ENCODE data around the gene NEK6. TPM values are rescaled to one million over a fixed set of nuclear protein-coding genes. Genes with fewer than 3 reads are reported as not detected.
"Not testable (repeated sequence)": the region's sequence is repeated elsewhere in the genome, so short reads cannot be mapped to it uniquely, and the experiment has no call there.

The NEK6 gene
- total RNA-seq, 6 donors from 2014 or later, result 33.8 to 144 (median 59.7) TPM

DNA sequence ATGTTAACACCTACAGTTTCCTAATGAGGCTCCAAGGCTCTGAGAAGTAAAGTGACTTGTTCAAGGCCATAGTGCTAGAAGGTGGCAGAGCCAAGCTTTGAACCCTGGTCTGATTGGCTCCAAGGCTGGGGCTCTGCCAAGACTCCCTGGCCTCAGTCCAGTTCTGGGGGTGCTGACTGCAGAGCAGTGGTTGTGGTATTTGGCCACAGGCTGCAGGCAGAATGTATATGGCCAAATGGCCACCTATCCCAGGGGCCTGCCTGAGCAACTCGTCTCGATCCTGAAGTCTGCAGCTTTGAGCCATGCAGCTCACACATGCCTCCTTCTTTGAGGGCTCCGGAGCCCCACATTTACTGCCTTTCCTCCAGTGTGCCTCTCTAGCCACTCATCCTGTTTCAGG is 9.7 kb upstream of the NEK6 start:
- H3K4me1 ChIP-seq, result peaks cover 0 to 4% (median 2%) of the 10 kb centered on the region in 4 donors
- ATAC-seq (ENCODE audit: low FRiP score in 2 of 2) (no peak), DNase-seq (no peak)
- no peaks in the 10 kb centered on the region for H3K36me3 ChIP-seq
- no peak overlapping the region for H3K4me3 ChIP-seq
- H3K9me3 ChIP-seq, result no peaks in the 10 kb centered on the region
- no peak overlapping the region for H3K27ac ChIP-seq
- no peaks in the 10 kb centered on the region for H3K27me3 ChIP-seq
- 92% methylated on average over 3 of the region's 3 CpGs; no CpG with 5 or more reads in 1 of the 2 donors for WGBS, 2 donors
- no peak for TF ChIP-seq POLR2A (IDR thresholded peaks at IDR 0.05)

DNA sequence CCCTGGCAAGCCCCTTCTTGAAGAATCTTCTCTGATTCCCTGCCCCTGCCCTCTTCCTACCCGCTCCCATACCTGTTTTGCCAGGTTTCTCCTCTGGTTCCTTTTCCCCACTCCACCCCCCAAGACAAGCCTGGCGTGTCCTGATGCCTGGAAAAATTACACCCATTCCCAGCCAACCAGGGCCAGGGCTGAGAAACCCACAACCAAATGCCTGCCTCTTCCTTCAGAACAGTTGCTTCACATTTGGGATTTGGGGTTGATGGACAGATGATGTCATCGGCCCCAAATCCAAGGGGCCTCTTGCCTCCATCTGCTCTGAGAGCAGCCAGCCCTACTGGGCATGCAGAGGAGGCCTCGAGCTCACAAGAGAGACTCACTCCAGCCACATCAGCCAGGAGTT is 8.8 kb upstream of the NEK6 start:
- no peaks in the 10 kb centered on the region for H3K9me3 ChIP-seq
- ATAC-seq (ENCODE audit: low FRiP score in 2 of 2), result no peak
- DNase-seq, result no peak
- H3K36me3 ChIP-seq, result no peaks in the 10 kb centered on the region
- 93 to 96% methylated on average over 3 to 4 of the region's 4 CpGs for WGBS, 2 donors
- no peak overlapping the region for H3K4me3 ChIP-seq
- H3K27ac ChIP-seq, result no peak overlapping the region
- TF ChIP-seq POLR2A (IDR thresholded peaks at IDR 0.05), result no peak
- no peak for TF ChIP-seq POLR2AphosphoS5 (IDR thresholded peaks at IDR 0.05)
- TF ChIP-seq, protein P1, sequence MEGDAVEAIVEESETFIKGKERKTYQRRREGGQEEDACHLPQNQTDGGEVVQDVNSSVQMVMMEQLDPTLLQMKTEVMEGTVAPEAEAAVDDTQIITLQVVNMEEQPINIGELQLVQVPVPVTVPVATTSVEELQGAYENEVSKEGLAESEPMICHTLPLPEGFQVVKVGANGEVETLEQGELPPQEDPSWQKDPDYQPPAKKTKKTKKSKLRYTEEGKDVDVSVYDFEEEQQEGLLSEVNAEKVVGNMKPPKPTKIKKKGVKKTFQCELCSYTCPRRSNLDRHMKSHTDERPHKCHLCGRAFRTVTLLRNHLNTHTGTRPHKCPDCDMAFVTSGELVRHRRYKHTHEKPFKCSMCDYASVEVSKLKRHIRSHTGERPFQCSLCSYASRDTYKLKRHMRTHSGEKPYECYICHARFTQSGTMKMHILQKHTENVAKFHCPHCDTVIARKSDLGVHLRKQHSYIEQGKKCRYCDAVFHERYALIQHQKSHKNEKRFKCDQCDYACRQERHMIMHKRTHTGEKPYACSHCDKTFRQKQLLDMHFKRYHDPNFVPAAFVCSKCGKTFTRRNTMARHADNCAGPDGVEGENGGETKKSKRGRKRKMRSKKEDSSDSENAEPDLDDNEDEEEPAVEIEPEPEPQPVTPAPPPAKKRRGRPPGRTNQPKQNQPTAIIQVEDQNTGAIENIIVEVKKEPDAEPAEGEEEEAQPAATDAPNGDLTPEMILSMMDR (IDR thresholded peaks at IDR 0.05), result no peak
- no peak for TF ChIP-seq EP300 (IDR thresholded peaks at IDR 0.05)
- H3K27me3 ChIP-seq, result no peaks in the 10 kb centered on the region
- no peaks in the 10 kb centered on the region for H3K4me1 ChIP-seq

DNA sequence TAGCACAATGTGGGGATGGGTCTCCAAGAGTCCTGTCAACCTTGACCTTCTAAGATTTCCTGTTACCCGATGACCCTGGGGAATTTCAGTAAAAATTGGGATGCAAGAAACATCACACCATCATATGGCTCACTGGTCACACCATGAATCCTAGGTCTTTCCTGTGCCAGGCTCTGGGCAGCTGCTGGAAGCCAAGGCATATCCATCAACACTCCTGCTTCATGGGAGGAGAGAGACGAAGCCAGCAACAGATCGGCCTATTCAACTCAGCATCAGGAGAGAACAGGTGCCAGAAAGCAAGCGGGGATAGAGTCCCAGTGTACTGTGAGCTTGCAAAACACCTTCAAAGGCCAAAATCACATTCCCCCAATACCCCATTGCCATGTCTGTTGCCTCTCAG is 6.5 kb upstream of the NEK6 start:
- DNase-seq (no peak), ATAC-seq (ENCODE audit: low FRiP score in 2 of 2) (no peak)
- 75 to 80% methylated on average over 2 to 4 of the region's 4 CpGs for WGBS, 2 donors
- Histone ChIP-seq H3K27ac (no peak overlapping the region), H3K4me1 (no peaks in the 10 kb centered on the region), H3K27me3 (no peaks in the 10 kb centered on the region), H3K36me3 (no peaks in the 10 kb centered on the region), H3K9me3 (no peaks in the 10 kb centered on the region), H3K4me3 (no peak overlapping the region)
- TF ChIP-seq POLR2AphosphoS5 (IDR thresholded peaks at IDR 0.05) (no peak), EP300 (IDR thresholded peaks at IDR 0.05) (no peak), POLR2A (IDR thresholded peaks at IDR 0.05) (no peak)
- TF ChIP-seq, protein P1 (IDR thresholded peaks at IDR 0.05), result no peak

DNA sequence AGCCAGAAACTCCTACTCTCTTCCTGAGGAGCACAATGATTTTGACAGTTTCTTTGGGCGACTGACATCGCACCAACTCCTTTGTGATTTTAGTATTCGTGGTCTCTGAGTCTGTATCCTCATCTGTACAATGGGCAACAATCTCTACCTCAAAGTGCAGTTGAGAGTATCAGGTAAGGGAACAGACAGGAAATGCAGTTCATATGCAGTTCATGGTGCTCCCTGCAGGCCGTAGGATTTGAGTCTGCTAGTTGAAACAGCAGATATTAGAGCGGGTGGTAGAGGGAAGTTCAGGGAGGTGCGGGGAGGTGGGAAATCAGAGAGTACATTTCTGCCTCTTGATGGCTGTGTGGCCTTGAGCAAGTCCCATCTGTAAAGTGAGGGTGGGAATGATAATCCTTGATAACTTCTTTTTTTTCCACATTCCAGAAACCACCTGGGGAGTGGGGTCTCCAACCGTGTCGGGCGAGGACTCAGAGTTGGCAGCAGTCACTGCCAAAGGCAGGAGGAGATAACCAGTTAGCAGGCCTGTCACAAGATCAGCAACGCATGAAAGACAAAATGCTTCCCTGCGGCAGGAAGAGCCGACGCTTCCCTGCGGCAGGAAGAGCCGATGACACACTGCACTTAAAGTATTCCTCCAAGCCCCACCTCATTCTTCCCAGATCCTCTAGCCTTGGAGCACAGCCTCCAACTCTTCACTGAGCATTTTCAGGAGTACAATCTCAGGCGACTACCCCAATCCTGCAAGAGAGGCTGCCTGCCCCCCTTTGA is 6.0 kb upstream of the NEK6 start:
- Histone ChIP-seq H3K27me3 (no peaks in the 10 kb centered on the region), H3K36me3 (no peaks in the 10 kb centered on the region), H3K4me3 (no peak overlapping the region), H3K4me1 (peaks cover 0 to 3% (median 0%) of the 10 kb centered on the region in 4 donors), H3K27ac (no peak overlapping the region), H3K9me3 (no peaks in the 10 kb centered on the region)
- no peak for DNase-seq
- ATAC-seq (ENCODE audit: low FRiP score in 2 of 2), result no peak
- TF ChIP-seq POLR2A (IDR thresholded peaks at IDR 0.05), result no peak
- no peak for TF ChIP-seq POLR2AphosphoS5 (IDR thresholded peaks at IDR 0.05)
- TF ChIP-seq, protein P1 (IDR thresholded peaks at IDR 0.05), result no peak
- TF ChIP-seq EP300 (IDR thresholded peaks at IDR 0.05), result no peak
- WGBS, 2 donors, result 68 to 80% methylated on average over 16 of the region's 16 CpGs

DNA sequence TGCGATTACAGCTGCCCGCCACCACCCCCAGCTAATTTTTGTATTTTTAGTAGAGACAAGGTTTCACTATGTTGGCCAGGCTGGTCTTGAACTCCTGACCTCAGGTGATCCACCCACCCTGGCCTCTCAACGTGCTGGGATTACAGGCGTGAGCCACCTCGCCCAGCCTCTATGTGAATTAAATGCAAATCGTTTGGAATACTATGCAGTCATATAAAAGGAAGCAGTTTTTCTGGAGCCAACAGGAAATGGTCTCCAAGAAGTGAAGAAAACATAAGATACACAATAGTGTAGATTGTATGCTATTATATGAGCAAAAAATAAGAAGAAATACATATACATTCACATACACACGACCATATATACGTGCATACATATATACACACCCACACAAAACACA is 4.9 kb upstream of the NEK6 start:
- not testable (repeated sequence) for H3K36me3 ChIP-seq; ATAC-seq (ENCODE audit: low FRiP score in 2 of 2); H3K4me3 ChIP-seq; DNase-seq; H3K9me3 ChIP-seq; H3K27me3 ChIP-seq; H3K27ac ChIP-seq
- peaks cover 0 to 12% (median 0%) of the 10 kb centered on the region in 4 donors for H3K4me1 ChIP-seq
- 89 to 90% methylated on average over 8 of the region's 8 CpGs for WGBS, 2 donors

DNA sequence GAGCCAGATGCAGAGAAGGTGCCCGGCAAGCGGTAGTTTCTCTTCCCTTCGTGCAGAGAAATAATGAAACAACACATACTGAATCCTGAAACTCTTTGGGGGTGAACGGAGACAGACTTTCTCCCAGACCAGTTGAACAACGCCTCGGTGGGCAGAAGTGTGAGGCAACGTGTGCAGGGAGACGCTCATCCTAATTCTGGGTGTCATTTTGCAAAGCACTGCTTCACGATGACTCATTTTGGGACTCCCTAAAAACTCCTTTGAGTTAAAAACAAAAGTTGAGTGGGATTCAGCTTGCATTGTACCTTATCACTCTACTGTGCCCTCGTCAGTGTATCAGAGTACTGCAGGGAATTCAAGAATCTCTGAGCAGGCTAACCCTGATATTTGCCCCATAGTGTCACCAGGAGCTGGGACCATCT is 3.5 kb upstream of the NEK6 start:
- DNase-seq, result no peak
- no peaks in the 10 kb centered on the region for H3K9me3 ChIP-seq
- H3K4me3 ChIP-seq, result no peak overlapping the region
- H3K4me1 ChIP-seq, result peaks cover 3 to 22% (median 6%) of the 10 kb centered on the region in 4 donors
- WGBS, 2 donors, result 66 to 90% methylated on average over 10 of the region's 10 CpGs
- no peak overlapping the region for H3K27ac ChIP-seq
- ATAC-seq (ENCODE audit: low FRiP score in 2 of 2), result no peak
- H3K36me3 ChIP-seq, result no peaks in the 10 kb centered on the region
- H3K27me3 ChIP-seq, result no peaks in the 10 kb centered on the region
- no peak for TF ChIP-seq POLR2A (IDR thresholded peaks at IDR 0.05)
- TF ChIP-seq, protein P1 (IDR thresholded peaks at IDR 0.05), result no peak
- no peak for TF ChIP-seq POLR2AphosphoS5 (IDR thresholded peaks at IDR 0.05)
- no peak for TF ChIP-seq EP300 (IDR thresholded peaks at IDR 0.05)

Data from upper lobe of left lung (tissue), 6 donors.